H1 (cell line): ENCODE results near the gene PLVAP. TPM values are rescaled to one million over a fixed set of nuclear protein-coding genes. Genes with fewer than 3 reads are reported as not detected.

Source experiments
- CTCF ChIA-PET: fragments of 300-600 bp; sonication (Branson Sonifier 250); formaldehyde crosslinking; loops from one replicate; lab custom pipeline; 2021; ENCODE audit not compliant: partially characterized antibody; lab: Charles Lee
- POLR2A ChIA-PET: fragments of 300-600 bp; sonication (Branson Sonifier 250); formaldehyde crosslinking; loops from one replicate; lab custom pipeline; 2021; ENCODE audit warnings: inconsistent platforms; ENCODE audit not compliant: partially characterized antibody; lab: Charles Lee
- DNase-seq, 2 experiments: peaks; one replicate each; pipeline versions ENCODE4 v3.0.0 to v3.0.0-alpha.2; 2010 to 2022; ENCODE audit warnings: low spot score in 2 of 2, low read depth in 1 of 2, mixed read lengths in 1 of 2
- FAIRE-seq: peaks from 2 replicates; lab custom pipeline; 2011; peaks lifted over from hg19 to GRCh38; lab: Jason Lieb, UNC
- H2AFZ ChIP-seq: 2 replicates; pipeline ENCODE4 v1.8.1; 2012; ENCODE audit warnings: low read length, inconsistent platforms
- H2AK5ac ChIP-seq: 2 replicates; pipeline ENCODE4 v1.6.1; 2013; ENCODE audit warnings: low read depth, low read length
- H2BK120ac ChIP-seq: replicated peaks from 2 replicates; pipeline ENCODE3; 2013; ENCODE audit warnings: low read depth, low read length, inconsistent platforms
- H2BK12ac ChIP-seq: 2 replicates; pipeline ENCODE4 v1.6.1; 2013; ENCODE audit warnings: low read depth, low read length
- H2BK15ac ChIP-seq: 2 replicates; pipeline ENCODE4 v1.6.1; 2013; ENCODE audit warnings: low read length
- H2BK20ac ChIP-seq: 2 replicates; pipeline ENCODE4 v1.6.1; 2013; ENCODE audit warnings: low read length
- H2BK5ac ChIP-seq: 2 replicates; pipeline ENCODE4 v1.6.1; 2013; ENCODE audit warnings: low read depth, low read length
- H3K14ac ChIP-seq: 2 replicates; pipeline ENCODE4 v1.6.1; 2013; ENCODE audit warnings: inconsistent platforms; ENCODE audit not compliant: insufficient read length
- H3K18ac ChIP-seq: 2 replicates; pipeline ENCODE4 v1.6.1; 2013; ENCODE audit warnings: low read length; ENCODE audit errors: extremely low read depth
- H3K23ac ChIP-seq: 2 replicates; pipeline ENCODE4 v1.6.1; 2013; ENCODE audit warnings: inconsistent platforms; ENCODE audit not compliant: insufficient read length
- H3K23me2 ChIP-seq: 2 replicates; pipeline ENCODE4 v1.6.1; 2013; ENCODE audit warnings: low read depth, low read length
- H3K27ac ChIP-seq: 2 replicates; pipeline ENCODE4 v1.6.1; 2011; ENCODE audit warnings: low read depth, low read length, inconsistent platforms
- H3K27me3 ChIP-seq, 4 experiments: replicated peaks in 1 of 4; 1 replicate in 1 of 4; 2 replicates in 3 of 4; pipeline versions ENCODE4 v1.6.1 to v1.8.1; 2011 to 2013; ENCODE audit warnings: low read length in 3 of 4, mild to moderate bottlenecking in 3 of 4, inconsistent platforms in 2 of 4, mixed read lengths in 2 of 4, moderate library complexity in 1 of 4; ENCODE audit not compliant: control insufficient read depth in 3 of 4, insufficient read depth in 3 of 4; ENCODE audit errors: extremely low read depth in 1 of 4
- H3K36me3 ChIP-seq, 4 experiments: 2 replicates each; pipeline versions ENCODE4 v1.6.1 to v1.8.1; 2011 to 2013; ENCODE audit warnings: mild to moderate bottlenecking in 4 of 4, low read length in 3 of 4, moderate library complexity in 2 of 4, control low read depth in 1 of 4, inconsistent platforms in 1 of 4; ENCODE audit not compliant: insufficient read depth in 4 of 4, control insufficient read depth in 2 of 4
- H3K4ac ChIP-seq: replicated peaks from 2 replicates; pipeline ENCODE3; 2013; ENCODE audit warnings: low read length, low read depth, mixed read lengths, inconsistent platforms; ENCODE audit not compliant: insufficient read length
- H3K4me1 ChIP-seq, 4 experiments: replicated peaks in 1 of 4; 1 replicate in 1 of 4; 2 replicates in 3 of 4; pipeline versions ENCODE4 v1.6.1 to v1.8.1; 2011 to 2013; ENCODE audit warnings: low read length in 3 of 4, inconsistent platforms in 2 of 4, mixed read lengths in 1 of 4; ENCODE audit not compliant: insufficient read depth in 4 of 4, control insufficient read depth in 3 of 4
- H3K4me2 ChIP-seq, 2 experiments: 2 replicates each; pipeline versions ENCODE4 v1.6.1 to v1.8.1; 2011 to 2013; ENCODE audit warnings: low read depth in 2 of 2, low read length in 2 of 2, control low read depth in 1 of 2, inconsistent platforms in 1 of 2, mild to moderate bottlenecking in 1 of 2; ENCODE audit not compliant: insufficient read depth in 1 of 2
- H3K4me3 ChIP-seq, 4 experiments: fragments of 200-600, 300-600 bp in 1 of 4; sonication (generic), shearing (Covaris generic), sonication (Bioruptor Twin) in 1 of 4; 2 replicates each; pipeline versions ENCODE4 v1.5.1 to v1.8.1; 2011 to 2016; ENCODE audit warnings: low read length in 4 of 4, low read depth in 3 of 4, control low read depth in 2 of 4, inconsistent platforms in 2 of 4, mild to moderate bottlenecking in 2 of 4, mixed read lengths in 1 of 4, moderate library complexity in 1 of 4; ENCODE audit not compliant: insufficient read depth in 2 of 4; ENCODE audit errors: extremely low read depth in 1 of 4
- H3K56ac ChIP-seq: replicated peaks from 2 replicates; pipeline ENCODE3; 2013; ENCODE audit warnings: low read depth, mild to moderate bottlenecking, mixed read lengths, low read length, inconsistent platforms; ENCODE audit not compliant: insufficient read length
- H3K79me1 ChIP-seq: 2 replicates; pipeline ENCODE4 v1.6.1; 2013; ENCODE audit warnings: low read depth, low read length, control low read depth
- H3K79me2 ChIP-seq, 2 experiments: 2 replicates each; pipeline versions ENCODE4 v1.6.1 to v1.8.1; 2012 to 2013; ENCODE audit warnings: low read length in 2 of 2, mild to moderate bottlenecking in 2 of 2, inconsistent platforms in 1 of 2; ENCODE audit not compliant: insufficient read depth in 2 of 2, control insufficient read depth in 1 of 2
- H3K9ac ChIP-seq, 4 experiments: replicated peaks in 1 of 4; 1 replicate in 1 of 4; 2 replicates in 3 of 4; pipeline versions ENCODE4 v1.6.1 to v1.8.1; 2011 to 2013; ENCODE audit warnings: low read depth in 3 of 4, low read length in 3 of 4, control low read depth in 2 of 4, mild to moderate bottlenecking in 2 of 4, moderate library complexity in 2 of 4, inconsistent platforms in 1 of 4; ENCODE audit errors: extremely low read depth in 1 of 4
- H3K9me3 ChIP-seq, 2 experiments: 2 replicates each; pipeline versions ENCODE4 v1.6.1 to v1.8.1; 2012 to 2013; ENCODE audit warnings: mild to moderate bottlenecking in 2 of 2, moderate library complexity in 2 of 2, control low read depth in 1 of 2, inconsistent platforms in 1 of 2, low read depth in 1 of 2, low read length in 1 of 2, mixed read lengths in 1 of 2; ENCODE audit not compliant: insufficient read depth in 2 of 2
- H4K20me1 ChIP-seq, 2 experiments: replicated peaks in 1 of 2; 2 replicates each; pipeline versions ENCODE3 to v1.8.1; 2011 to 2013; ENCODE audit warnings: inconsistent platforms in 2 of 2, low read length in 2 of 2, mild to moderate bottlenecking in 1 of 2; ENCODE audit not compliant: insufficient read depth in 2 of 2, control insufficient read depth in 1 of 2
- H4K5ac ChIP-seq: 2 replicates; pipeline ENCODE4 v1.6.1; 2013; ENCODE audit warnings: low read length, low read depth, mixed read lengths, inconsistent platforms; ENCODE audit not compliant: insufficient read length
- H4K8ac ChIP-seq: 2 replicates; pipeline ENCODE4 v1.8.0; 2013; ENCODE audit warnings: mild to moderate bottlenecking, moderate library complexity, low read length, inconsistent platforms; ENCODE audit not compliant: insufficient read depth; ENCODE audit errors: extremely low read depth
- H4K91ac ChIP-seq: replicated peaks from 2 replicates; pipeline ENCODE3; 2013; ENCODE audit warnings: low read length, mixed read lengths, inconsistent platforms; ENCODE audit not compliant: insufficient read length
- CHD1 ChIP-seq: IDR thresholded peaks from 2 replicates; pipeline ENCODE4 v1.6.1; 2012; ENCODE audit warnings: low read depth, low read length, improper control_type of control experiment
- CTBP2 ChIP-seq: IDR thresholded peaks from 2 replicates; pipeline ENCODE4 v1.7.0; 2011; ENCODE audit warnings: borderline replicate concordance, mild to moderate bottlenecking, moderate library complexity, mixed read lengths, low read length; ENCODE audit not compliant: insufficient read depth, insufficient read length
- EZH2 ChIP-seq: fragments of 200-600 bp; sonication (generic); IDR thresholded peaks from 2 replicates; pipeline ENCODE4 v1.7.1; 2012; ENCODE audit warnings: low read depth, mild to moderate bottlenecking, moderate library complexity, low read length, inconsistent platforms; ENCODE audit not compliant: severe bottlenecking
- NRF1 ChIP-seq: IDR thresholded peaks from 2 replicates; pipeline ENCODE4 v1.6.1; 2011; ENCODE audit warnings: mild to moderate bottlenecking, low read depth, low read length, improper control_type of control experiment
- SIX5 ChIP-seq: IDR thresholded peaks from 2 replicates; pipeline ENCODE4 v1.6.1; 2011; ENCODE audit warnings: mild to moderate bottlenecking, low read depth, low read length
- SRF ChIP-seq: IDR thresholded peaks from 2 replicates; pipeline ENCODE4 v1.6.1; 2011; ENCODE audit warnings: mild to moderate bottlenecking, low read depth, low read length, moderate library complexity
- TCF12 ChIP-seq: IDR thresholded peaks from 2 replicates; pipeline ENCODE4 v1.6.1; 2011; ENCODE audit warnings: low read depth, mild to moderate bottlenecking, low read length
- YY1 ChIP-seq: IDR thresholded peaks from 2 replicates; pipeline ENCODE4 v1.6.1; 2011; ENCODE audit warnings: low read depth, mild to moderate bottlenecking, low read length
- WGBS, 2 experiments: shearing (Covaris generic) in 1 of 2; methylation state at CpG; one replicate each; pipeline versions ENCODE4 v1.1.6 to v1.1.7; 2013 to 2015; ENCODE audit warnings: low lambda C conversion rate in 2 of 2, mixed read lengths in 2 of 2, inconsistent platforms in 1 of 2, low coverage in 1 of 2, missing lambda C conversion rate in 1 of 2; ENCODE audit not compliant: insufficient replicate concordance in 2 of 2, insufficient coverage in 1 of 2, insufficient read length in 1 of 2; ENCODE audit errors: extremely low coverage in 1 of 2, missing lambda C conversion rate in 1 of 2; 5-methylcytosine and 5-hydroxymethylcytosine counted together
- polyA plus RNA-seq, 7 experiments: library from polyadenylated mRNA; depleted of rRNA in 3 of 7; stranded (reverse) in 5 of 7; unstranded in 2 of 7; fragments of >200 nt in 5 of 7; fragments of 200-250 nt in 2 of 7; gene quantifications; 1 replicate in 5 of 7; 2 replicates in 1 of 7; 4 replicates in 1 of 7; pipeline versions ENCODE4 v1.2.1 to v1.2.3, GENCODE V29; 2011 to 2013; ENCODE audit warnings: missing spikeins in 2 of 7, mixed read lengths in 2 of 7
- total RNA-seq: library from RNA; stranded (reverse); fragmentation: NEBNext Ultra II Directional; extraction: Animal tissue kit (Norgen Biotek cat#: 25700); gene quantifications from 2 replicates; pipeline ENCODE4 v1.2.1, GENCODE V29; 2021
- TF ChIP-seq, protein P1 (sequence below): IDR thresholded peaks from 2 replicates; pipeline ENCODE4 v1.6.1; 2011; ENCODE audit warnings: low read length, improper control_type of control experiment
- TF ChIP-seq, protein P2 (sequence below): IDR thresholded peaks from 2 replicates; pipeline ENCODE4 v1.6.1; 2012; ENCODE audit warnings: low read length, inconsistent platforms

PLVAP gene
- total and polyA plus RNA-seq, 2 of the 8 experiments (the other 6 are each of a cell fraction or from before 2014, with no cell fraction given) = 0.32 TPM; not detected in 1

DNA sequence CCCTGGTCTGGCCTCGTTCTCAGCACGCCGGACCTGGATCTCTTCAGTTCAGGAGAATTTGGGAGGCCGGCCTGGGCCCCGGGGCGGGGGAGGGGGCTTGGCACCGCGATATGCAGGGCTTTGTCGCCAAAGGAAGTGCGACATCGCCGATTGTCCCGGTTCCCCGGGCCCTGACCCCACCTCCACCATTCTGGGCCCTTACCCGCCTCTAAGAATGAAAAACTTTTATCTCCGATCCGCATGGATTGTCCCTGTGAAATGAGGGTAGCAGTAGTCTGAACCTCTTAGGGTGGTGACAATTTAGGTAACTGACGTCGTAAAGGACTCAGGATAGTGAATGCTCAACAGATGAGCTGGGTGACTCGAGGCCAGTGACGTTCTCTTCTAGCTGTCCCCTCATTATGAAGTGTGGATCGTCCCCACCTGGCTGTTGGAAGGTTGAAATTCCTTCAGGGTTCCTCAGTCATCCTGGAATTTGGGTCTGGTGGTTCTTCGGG lies 67.1 kb downstream of the PLVAP start:
- Histone ChIP-seq H2BK12ac (0 out of 2 replicates have a peak overlapping the region, but pooled peaks have one; percentile 12), H3K36me3 (peaks cover 4 to 13% (median 9%) of the 10 kb centered on the region in 4 experiments), H3K4me1 (peaks cover 2 to 13% (median 5%) of the 10 kb centered on the region in 4 experiments; a peak in 5 of 7 replicates), H3K79me1 (peaks cover 21% of the 10 kb centered on the region), H4K8ac (0 out of 2 replicates have a peak overlapping the region, but pooled peaks have one; percentile 93), H2BK5ac (peak overlapping the region; percentile 84), H3K4ac (no peak overlapping the region), H3K14ac (no peak overlapping the region), H3K23me2 (peaks cover 9% of the 10 kb centered on the region), H3K56ac (no peak overlapping the region), H3K79me2 (peaks cover 8 to 36% of the 10 kb centered on the region in 2 experiments; a peak in 3 of 4 replicates), H3K27me3 (no peaks in the 10 kb centered on the region), H2AFZ (no peak overlapping the region), H4K5ac (no peak overlapping the region), H3K9me3 (no peaks in the 10 kb centered on the region), H4K91ac (no peak overlapping the region), H2AK5ac (no peak overlapping the region; the same call in 1 of the 2 replicates), H3K27ac (peak overlapping the region; percentile 4; the same call in 1 of the 2 replicates), H3K23ac (no peak overlapping the region), H3K4me3 (peak overlapping the region; percentile 76 to 92 (median 80)), H3K4me2 (peak overlapping the region; percentile 72 to 82), H4K20me1 (peaks cover 0 to 14% of the 10 kb centered on the region in 2 experiments), H3K18ac (no peak overlapping the region; the same call in 1 of the 2 replicates), H2BK15ac (no peak overlapping the region), H3K9ac (peak overlapping the region; percentile 40 to 68 (median 47)), H2BK20ac (no peak overlapping the region), H2BK120ac (no peak overlapping the region)
- CTCF ChIA-PET = interaction anchor here (1.0 to 2.4 kb wide), 4 partner anchors 7 to 36 kb away, joined by 3 to 13 read pairs (median 4); no protein-coding TSS in a partner anchor
- FAIRE-seq (no peak), DNase-seq (no peak)
- POLR2A ChIA-PET = interaction anchor here (0.7 to 18.5 kb wide), 9 partner anchors 16 to 84 kb away, joined by 3 to 329 read pairs (median 3); partner anchors contain the start of genes ANO8 and CCDC194
- 11% methylated on average over 20 of the region's 23 CpGs; no CpG with 5 or more reads in 1 of the 2 experiments for WGBS, 2 experiments
- TF ChIP-seq SIX5 (no peak), NRF1 (no peak), YY1 (no peak), CTBP2 (no peak), CHD1 (no peak), SRF (no peak), TCF12 (no peak), EZH2 (no peak)
- TF ChIP-seq, protein P1, sequence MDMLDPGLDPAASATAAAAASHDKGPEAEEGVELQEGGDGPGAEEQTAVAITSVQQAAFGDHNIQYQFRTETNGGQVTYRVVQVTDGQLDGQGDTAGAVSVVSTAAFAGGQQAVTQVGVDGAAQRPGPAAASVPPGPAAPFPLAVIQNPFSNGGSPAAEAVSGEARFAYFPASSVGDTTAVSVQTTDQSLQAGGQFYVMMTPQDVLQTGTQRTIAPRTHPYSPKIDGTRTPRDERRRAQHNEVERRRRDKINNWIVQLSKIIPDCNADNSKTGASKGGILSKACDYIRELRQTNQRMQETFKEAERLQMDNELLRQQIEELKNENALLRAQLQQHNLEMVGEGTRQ = no peak
- TF ChIP-seq, protein P2, sequence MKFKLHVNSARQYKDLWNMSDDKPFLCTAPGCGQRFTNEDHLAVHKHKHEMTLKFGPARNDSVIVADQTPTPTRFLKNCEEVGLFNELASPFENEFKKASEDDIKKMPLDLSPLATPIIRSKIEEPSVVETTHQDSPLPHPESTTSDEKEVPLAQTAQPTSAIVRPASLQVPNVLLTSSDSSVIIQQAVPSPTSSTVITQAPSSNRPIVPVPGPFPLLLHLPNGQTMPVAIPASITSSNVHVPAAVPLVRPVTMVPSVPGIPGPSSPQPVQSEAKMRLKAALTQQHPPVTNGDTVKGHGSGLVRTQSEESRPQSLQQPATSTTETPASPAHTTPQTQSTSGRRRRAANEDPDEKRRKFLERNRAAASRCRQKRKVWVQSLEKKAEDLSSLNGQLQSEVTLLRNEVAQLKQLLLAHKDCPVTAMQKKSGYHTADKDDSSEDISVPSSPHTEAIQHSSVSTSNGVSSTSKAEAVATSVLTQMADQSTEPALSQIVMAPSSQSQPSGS = no peak
